T follicular helper cell (primary cell): Measurements from ENCODE around the gene AGFG1.
A peak's percentile ranks its signal among the peaks of the same experiment; 100 is the strongest.

Experiments used
- DNase-seq: peaks from one replicate; pipeline ENCODE4 v3.0.0-alpha.2; 2020; ENCODE audit warnings: low read depth

AGFG1 gene

DNA sequence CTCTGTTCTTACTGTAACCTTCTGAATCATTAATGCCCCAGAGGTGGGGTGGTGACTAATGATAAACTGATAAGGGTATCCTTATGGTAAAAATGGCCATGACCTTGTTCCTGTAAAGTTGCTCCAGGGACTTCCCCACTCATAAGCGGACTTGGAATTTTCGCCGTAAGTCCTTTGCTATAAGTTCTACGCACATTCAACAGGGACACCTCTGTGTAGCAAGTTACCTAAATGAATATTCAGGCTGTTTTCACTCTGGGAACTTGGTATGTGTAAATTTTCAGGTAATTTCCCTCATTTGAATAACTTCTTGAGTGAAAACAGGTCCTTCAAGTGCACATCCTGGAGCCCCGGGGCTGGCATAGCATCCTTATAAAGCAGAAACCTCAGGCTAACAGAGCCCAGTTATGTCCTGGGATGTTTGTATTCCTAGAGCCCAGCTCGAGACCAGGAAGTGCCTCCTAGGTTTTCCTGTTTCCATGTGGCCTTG, 9.4 kb upstream of the AGFG1 start:
- DNase-seq = no peak

- no peak for DNase-seq
These were observed 8.7 kb upstream of the AGFG1 start for GRCh38 chr2:227462972-227463931.

GRCh38 chr2:227464361-227464760, 7.6 kb upstream of the AGFG1 start:
- DNase-seq = no peak

DNA sequence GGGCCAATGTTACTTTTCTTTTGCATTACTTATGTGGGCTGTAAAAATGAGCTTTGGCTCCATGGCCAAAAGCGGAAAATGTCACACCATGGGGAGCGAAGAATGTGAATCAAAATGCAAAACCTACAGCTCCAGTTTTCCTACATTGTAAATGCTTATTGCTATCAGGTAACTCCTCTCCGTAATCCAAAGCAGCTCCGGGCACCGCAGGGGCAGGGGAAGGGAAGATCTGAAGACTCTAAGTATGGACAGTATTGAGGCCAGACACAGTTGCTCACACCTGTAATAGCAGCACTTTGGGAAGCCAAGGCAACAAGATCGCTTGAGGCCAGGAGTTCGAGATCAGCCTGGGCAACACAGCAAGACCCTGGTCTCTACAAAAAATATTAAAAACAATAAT, 7.1 kb upstream of the AGFG1 start:
- DNase-seq = no peak

DNA sequence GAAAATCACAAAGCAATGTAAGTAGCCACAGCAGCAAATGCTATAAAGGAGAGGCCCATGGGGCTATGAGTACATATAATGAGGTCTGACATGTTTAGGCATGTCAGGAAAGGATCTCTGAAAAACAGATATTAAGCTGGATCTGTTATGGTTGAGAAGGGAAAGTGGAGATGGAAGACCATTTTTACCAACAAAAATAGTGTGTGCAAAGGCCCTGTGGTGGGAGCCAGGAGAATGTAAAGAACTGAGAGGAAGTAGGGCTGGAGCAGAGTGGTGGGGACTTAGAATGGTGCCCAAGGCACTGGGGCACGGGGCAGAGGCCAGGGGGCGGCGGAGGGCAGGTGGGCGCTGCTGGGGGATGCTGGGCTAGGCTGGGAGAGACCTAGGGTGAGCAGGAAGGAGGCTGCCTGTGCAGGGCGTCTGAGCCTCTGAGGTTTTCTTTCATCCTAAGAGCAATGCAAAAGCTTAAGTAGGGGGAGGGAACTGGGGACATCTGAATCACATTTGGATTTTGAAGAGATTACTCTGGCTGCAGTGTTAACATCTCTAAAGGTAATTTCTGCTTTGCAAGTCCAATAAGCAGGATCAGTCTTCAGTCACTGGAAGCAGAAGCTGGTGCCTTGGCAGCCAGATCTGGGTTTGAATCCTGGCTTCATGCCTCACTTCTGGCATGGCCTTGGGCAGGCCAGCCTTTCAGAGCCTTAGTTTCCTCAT, 4.9 kb upstream of the AGFG1 start:
- DNase-seq = no peak

DNA sequence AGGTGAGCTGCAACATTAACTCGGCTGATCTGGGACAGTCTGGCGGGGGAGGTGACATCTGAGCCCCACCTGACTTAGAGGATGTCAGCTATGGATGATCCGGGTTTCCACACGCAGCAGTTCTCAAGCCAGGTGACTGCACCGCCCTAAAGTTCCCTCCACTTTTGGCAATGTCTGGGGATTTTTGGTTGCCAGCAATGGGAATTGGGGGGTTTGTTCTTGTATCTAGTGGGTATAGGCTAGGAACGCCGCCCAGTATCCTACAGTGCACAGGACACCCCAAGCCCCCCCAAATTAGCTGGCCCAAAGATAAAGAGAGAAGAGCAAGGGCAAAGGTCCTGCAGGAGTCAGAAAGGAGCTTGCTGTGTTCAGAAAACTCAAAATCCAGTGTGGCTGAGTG, 544 bp upstream of the AGFG1 start:
- DNase-seq = no peak

DNA sequence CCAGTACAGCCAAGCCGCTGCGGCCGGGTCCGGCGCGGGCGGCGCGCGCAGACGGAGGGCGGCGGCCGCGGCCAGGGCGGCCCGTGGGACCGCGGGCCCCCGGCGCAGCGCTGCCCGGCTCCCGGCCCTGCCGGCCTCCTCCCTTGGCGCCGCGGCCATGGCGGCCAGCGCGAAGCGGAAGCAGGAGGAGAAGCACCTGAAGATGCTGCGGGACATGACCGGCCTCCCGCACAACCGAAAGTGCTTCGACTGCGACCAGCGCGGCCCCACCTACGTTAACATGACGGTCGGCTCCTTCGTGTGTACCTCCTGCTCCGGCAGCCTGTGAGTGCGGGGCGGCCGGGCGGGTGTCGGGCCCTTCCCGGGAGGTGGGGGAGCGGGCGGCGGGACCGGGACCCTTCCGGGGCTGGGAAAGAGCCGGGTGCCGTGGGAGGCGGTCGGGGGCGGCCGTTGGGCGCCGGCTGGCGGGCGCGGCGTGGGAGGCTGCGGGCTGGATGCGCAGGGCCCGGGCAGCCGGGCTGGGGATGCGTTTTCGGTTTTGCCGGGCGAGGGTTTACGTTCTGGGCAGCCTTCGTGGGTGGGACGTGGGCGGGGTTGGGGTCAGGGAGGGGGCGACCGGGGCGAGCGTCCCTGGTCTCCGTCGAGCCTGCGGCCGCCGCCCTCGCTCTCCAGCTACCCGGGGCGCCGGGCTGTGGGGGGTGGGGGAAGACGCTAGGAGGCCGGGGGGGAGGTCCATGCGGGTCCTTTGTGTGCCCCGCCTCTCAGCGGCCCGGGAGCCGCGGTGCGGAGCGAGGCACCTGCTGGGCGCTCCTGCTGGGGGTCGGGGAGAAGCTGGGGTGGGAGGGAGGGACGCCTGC, 537 bp downstream of the AGFG1 start:
- DNase-seq = peak; percentile 31

DNA sequence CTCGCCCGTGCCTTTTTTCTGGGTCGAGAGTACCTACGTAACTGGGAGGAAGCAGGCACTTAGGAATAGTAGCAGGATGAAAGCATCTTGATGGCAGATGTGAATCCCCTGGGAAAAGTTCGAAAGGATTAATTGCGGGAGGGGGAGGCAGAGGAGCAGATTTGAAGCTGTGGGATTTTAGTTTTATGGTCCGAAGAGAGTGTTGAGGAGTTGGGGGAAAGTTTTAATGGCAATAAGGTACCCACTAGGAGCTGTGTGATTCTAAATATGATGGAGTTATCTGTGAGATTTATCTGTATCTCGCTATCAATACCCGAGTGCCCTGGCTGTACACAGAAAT, 1.1 kb downstream of the AGFG1 start:
- DNase-seq = no peak

GRCh38 chr2:227473806-227474205, 1.9 kb downstream of the AGFG1 start:
- DNase-seq = no peak

DNA sequence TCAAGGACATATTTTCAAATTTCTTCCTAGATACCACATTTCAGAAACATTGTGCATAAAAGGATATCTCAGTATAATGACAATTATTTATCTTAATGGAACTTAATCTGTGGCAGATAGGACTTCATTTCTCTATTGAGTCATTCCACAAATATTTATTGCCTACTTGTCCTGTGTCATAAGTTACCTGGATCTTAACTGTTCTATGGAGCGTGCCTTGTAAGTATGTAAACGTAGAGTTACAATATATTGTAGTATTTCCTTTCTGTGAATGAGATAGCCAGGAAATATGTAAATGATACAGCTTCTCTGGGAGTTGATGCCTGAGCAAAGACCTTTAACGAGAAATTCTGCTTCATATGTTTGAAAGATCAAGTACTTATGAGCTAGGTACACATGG, 2.5 kb downstream of the AGFG1 start:
- no peak for DNase-seq

DNA sequence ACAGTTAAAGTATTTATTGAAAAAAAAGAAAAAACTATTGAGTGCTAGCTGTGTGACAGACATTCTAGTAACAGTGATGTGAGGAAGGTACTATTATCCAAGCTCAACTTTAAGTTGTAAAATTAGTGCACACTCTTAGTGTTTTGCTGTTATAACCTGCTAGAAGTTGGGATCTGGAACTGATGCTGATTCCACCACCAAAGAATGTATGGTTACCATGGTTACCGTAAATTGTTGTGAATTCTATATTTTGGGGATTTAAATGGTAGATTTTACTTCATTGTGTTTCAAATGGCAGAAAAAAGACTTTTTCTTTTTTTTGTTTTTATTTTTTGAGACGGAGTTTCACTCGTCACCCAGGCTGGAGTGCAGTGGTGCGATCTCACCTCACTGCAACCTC, 5.3 kb downstream of the AGFG1 start:
- DNase-seq = no peak

- no peak for DNase-seq
These were observed 8.0 kb downstream of the AGFG1 start for GRCh38 chr2:227479865-227480475.

GRCh38 chr2:227480528-227480927, 8.6 kb downstream of the AGFG1 start:
- DNase-seq = no peak

DNA sequence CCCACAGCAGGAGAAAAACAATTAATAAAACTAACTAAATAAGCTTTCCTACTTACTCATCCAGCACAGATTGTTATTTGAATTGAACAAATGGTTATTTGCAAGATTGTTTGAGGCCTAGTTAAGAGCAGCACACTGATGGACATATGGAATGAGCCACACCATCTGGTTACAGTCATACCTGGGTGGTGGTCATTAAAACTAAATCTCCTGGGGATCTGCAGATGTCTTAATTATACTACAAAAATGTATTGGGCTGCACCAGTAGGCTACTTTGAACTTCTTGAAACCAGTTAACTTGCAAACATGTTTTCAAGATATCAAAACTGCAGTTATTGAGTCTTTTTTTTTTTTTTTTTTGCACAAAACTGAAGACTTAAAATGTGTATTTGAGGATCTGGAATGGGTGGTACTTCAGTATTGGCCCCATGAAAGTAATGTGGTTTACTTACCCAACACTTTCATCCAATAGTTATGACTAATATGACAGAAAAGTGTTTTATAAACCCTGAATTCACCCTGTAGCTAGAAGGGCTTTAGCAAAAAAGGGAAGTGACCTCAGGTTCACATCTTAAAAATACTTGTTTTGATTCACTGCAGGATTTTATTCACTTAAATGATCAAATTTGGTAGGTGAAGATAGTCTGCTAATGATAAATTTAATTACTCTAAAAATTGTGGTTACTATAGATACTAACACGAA, 10.8 kb downstream of the AGFG1 start:
- no peak for DNase-seq

- no peak for DNase-seq
These were observed 13.5 kb downstream of the AGFG1 start for GRCh38 chr2:227485429-227485828.

DNA sequence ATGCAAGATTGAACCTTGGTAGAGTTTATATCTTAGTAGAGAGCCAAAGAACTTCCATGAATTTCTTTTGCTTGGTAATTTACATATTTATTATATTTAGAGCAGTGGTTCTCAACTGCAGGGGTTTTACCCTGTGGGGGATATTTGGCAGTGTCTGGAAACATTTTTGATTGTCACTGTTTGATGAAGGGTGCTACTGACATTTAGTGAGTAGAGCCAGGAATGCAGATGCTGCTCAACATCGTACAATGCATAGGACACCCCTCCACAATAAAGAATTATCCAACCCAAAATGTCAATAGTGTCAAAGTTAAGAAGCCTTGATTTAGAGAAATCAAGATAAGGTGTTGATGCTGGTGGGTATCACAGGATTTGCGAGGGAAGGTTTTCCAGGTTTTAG, 14.7 kb downstream of the AGFG1 start:
- DNase-seq = no peak

DNA sequence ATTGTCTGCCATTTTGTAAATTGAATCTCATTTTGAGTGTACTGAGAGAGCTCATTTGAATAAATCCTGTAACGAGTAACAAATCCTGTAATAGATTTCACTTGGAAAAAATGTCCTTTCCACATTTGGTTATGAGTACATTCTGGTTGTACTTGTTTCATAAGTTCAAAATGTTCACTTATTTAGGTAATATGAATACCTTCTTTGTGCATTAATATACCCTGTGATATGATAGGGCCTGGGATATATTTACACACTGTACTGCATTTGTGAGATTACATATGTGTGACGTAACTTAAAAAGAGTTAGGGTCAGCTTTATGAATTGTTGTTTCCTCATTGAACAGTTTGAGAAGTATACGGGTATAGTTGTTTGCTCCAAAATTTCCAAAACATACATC, 16.1 kb downstream of the AGFG1 start:
- DNase-seq = no peak

GRCh38 chr2:227491386-227491785, 19.4 kb downstream of the AGFG1 start:
- no peak for DNase-seq

DNA sequence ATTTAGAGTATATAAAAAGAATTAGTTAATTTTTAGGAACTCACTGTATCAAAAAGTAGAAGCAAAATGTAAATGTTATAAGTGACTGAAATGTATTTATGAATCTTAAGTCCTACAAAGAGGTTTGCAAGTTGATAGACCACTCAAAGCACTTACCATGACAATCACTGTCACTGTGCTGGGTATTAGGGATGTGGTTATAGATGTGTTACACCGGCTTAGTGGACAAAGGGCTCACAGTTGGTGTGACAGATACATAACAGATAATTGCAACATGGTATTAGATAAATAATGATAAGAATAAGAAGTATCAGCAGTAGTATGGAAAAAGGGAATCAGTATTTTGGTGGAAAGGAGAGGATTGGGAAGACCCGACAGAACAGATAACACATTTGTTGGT, 21.6 kb downstream of the AGFG1 start:
- DNase-seq = no peak

- DNase-seq = no peak
These were observed 25.2 kb downstream of the AGFG1 start for GRCh38 chr2:227497158-227497557.

GRCh38 chr2:227499627-227500300, 27.8 kb downstream of the AGFG1 start:
- no peak for DNase-seq
